ENCODE measurements around the gene TRIM63.
"Not testable (repeated sequence)": the region's sequence is repeated elsewhere in the genome, so short reads cannot be mapped to it uniquely, and the experiment has no call there.

TRIM63 gene

GRCh38 chr1:26094677-26095383 is 27.4 kb upstream of the TRIM63 start:
- peak overlapping the region in 1 of 2 donors; percentile 36 for H3K27ac ChIP-seq
- no peak overlapping the region for H3K4me3 ChIP-seq
- no peak for DNase-seq (ENCODE audit: low spot score)
- no peak for TF ChIP-seq CTCF (IDR thresholded peaks at IDR 0.05)

DNA sequence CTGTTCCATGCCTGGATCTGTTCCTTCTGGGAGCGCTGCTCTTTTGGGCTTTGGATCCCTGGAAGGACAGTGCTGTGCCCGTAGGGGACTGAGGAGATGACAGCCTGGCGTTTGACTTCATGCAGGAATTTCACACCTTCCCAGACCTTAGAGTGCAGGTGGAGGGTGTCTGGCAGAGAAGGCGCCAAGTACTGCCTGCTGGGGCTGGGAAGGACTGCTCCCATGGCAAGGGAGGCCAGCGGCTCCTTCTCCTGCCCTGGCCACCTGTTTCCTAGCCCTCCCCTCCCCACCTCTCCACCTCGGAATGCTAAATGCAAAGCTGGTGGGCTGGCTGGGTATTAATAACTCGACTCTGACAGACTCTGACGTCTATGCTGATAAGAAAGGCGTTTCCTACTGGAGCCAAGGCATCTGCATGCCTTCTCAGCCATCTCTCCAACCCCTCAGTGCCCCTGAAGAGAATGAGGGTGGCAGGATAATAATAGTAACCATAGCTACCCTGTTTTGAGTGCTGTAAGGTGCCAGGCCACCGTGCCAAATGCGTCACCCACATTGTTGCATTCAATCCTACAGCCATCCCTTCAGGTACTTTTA is 26.7 kb upstream of the TRIM63 start:
- DNase-seq (ENCODE audit: low spot score): no peak
- TF ChIP-seq CTCF (IDR thresholded peaks at IDR 0.05): no peak
- Histone ChIP-seq H3K4me3 (no peak overlapping the region), H3K27ac (peak overlapping the region in 1 of 2 donors; percentile 24)

DNA sequence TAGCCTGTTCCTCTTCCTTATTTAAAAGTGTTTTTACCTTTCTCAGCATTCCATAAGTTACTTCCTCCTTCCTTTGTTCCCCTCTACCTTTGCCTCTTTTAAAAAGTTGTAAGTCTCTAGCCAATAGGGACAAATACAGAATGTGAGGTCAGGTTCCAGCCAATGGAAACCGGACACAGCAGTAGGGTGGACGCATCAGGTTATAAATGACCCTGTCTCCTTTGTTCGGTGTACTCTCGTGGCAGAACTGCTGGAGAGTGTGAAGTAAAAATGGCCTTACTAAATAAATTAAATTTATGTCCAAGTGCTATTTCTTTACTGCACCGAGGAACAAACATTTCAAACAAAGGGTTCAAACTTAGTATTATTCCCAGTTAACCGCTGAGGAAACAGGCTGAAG is 26.1 kb upstream of the TRIM63 start:
- not testable (repeated sequence) for H3K4me3 ChIP-seq; H3K27ac ChIP-seq; DNase-seq (ENCODE audit: low spot score)

DNA sequence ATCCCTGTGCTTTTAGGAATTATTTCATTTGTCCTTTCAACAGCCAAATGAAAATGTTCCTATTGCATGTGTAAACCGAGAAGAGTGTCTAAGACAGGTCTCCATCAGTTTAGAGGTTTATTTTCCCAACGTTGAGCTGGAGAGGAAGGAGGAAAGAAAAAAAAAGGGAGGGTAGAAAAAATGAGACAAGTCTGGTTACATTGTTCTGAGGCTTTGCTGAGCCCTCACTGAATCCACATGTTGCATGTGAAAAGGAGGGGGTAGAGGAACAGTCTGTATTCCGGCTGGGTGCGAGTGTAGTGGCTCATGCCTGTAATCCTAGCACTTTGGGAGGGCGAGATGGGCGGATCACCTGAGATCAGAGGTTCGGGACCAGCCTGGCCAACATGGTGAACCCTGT is 25.0 kb upstream of the TRIM63 start:
- no peak overlapping the region for H3K4me3 ChIP-seq
- H3K27ac ChIP-seq: no peak overlapping the region

GRCh38 chr1:26090893-26091292 is 23.5 kb upstream of the TRIM63 start:
- Histone ChIP-seq H3K27ac (no peak overlapping the region), H3K4me3 (no peak overlapping the region)
- no peak for TF ChIP-seq CTCF (IDR thresholded peaks at IDR 0.05)
- DNase-seq (ENCODE audit: low spot score): no peak

More for the DNA sequence above, 25.0 kb upstream of the TRIM63 start:
- DNase-seq (ENCODE audit: low spot score): no peak
- no peak for TF ChIP-seq CTCF (IDR thresholded peaks at IDR 0.05)

DNA sequence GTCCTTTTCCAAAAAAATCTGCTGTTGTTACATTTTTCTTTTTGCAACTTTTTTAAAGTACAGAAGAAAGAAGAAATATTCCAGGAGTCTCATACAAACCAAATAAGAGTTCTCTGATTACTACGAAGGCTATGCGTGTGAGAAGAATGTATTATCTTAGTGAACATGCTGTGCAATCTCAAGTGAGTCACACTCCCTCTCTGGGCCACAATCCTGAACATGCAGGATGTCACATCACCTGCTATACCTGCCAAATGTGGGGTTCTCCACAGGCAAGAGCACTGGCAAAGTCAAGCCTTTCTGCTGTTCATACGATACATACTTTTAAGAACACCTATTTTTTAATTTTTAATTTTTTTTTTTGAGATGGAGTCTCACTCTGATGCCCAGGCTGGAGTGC is 21.7 kb upstream of the TRIM63 start:
- Histone ChIP-seq H3K4me3 (no peak overlapping the region), H3K27ac (no peak overlapping the region)
- no peak for TF ChIP-seq CTCF (IDR thresholded peaks at IDR 0.05)
- DNase-seq (ENCODE audit: low spot score): no peak

- DNase-seq (ENCODE audit: low spot score): no peak
- no peak for TF ChIP-seq CTCF (IDR thresholded peaks at IDR 0.05)
- Histone ChIP-seq H3K4me3 (no peak overlapping the region), H3K27ac (no peak overlapping the region)
These were observed 17.4 kb upstream of the TRIM63 start for GRCh38 chr1:26084844-26085243.
